PC-3 (cell line): Measurements from ENCODE around the gene RASL10A. TPM values are rescaled to one million over a fixed set of nuclear protein-coding genes. Genes with fewer than 3 reads are reported as not detected.

ENCODE experiments used
- ATAC-seq: fragments of 200-7000 bp; cut with Tn5 transposase; 2 replicates; pipeline ENCODE4 v1.9.1; 2020; ENCODE audit warnings: mild to moderate bottlenecking, moderate library complexity
- BruUV-seq: library from RNA; stranded (reverse); fragments of 400-500 nt; replicated peaks from 2 replicates; lab custom pipeline; 2021; lab: Mats Ljungman, UMichigan
- CTCF ChIA-PET: fragments of 300-600 bp; sonication (Branson Sonifier 250); formaldehyde crosslinking; loops from one replicate; lab custom pipeline; 2022; ENCODE audit warnings: antibody characterized with exemption; lab: Charles Lee
- POLR2A ChIA-PET: fragments of 300-600 bp; sonication (Branson Sonifier 250); formaldehyde crosslinking; loops from one replicate; lab custom pipeline; 2022; ENCODE audit warnings: antibody characterized with exemption; ENCODE audit not compliant: unreplicated experiment; lab: Charles Lee
- DNase-seq: peaks from one replicate; pipeline ENCODE4 v3.0.0-alpha.2; 2015
- H2AFZ ChIP-seq: fragments of 300-600 bp; sonication (generic); 2 replicates; pipeline ENCODE4 v1.6.0; 2016; ENCODE audit warnings: antibody characterized with exemption, low read length
- H3F3A ChIP-seq: fragments of 300-600 bp; sonication (generic); one replicate; pipeline ENCODE4 v1.6.0; 2017; ENCODE audit warnings: antibody characterized with exemption, low read length, control low read depth, mild to moderate bottlenecking; ENCODE audit not compliant: unreplicated experiment
- H3K27ac ChIP-seq: fragments of 300-600 bp; sonication (generic); 2 replicates; pipeline ENCODE4 v1.5.1; 2016; ENCODE audit warnings: mild to moderate bottlenecking, low read length
- H3K27me3 ChIP-seq: fragments of 300-600 bp; sonication (generic); 2 replicates; pipeline ENCODE4 v1.6.1; 2016; ENCODE audit warnings: low read length, mixed read lengths
- H3K36me3 ChIP-seq: fragments of 300-600 bp; sonication (generic); 2 replicates; pipeline ENCODE4 v1.6.1; 2016; ENCODE audit warnings: low read depth, mixed run types, low read length, mixed read lengths
- H3K4me1 ChIP-seq: fragments of 300-600 bp; sonication (generic); 2 replicates; pipeline ENCODE4 v1.5.1; 2016; ENCODE audit warnings: low read length; ENCODE audit not compliant: insufficient read depth
- H3K4me2 ChIP-seq: fragments of 300-600 bp; sonication (generic); 2 replicates; pipeline ENCODE4 v1.6.0; 2016; ENCODE audit warnings: low read length
- H3K4me3 ChIP-seq: fragments of 300-600 bp; sonication (generic); 2 replicates; pipeline ENCODE4 v1.5.1; 2016; ENCODE audit warnings: mild to moderate bottlenecking, low read length, mixed read lengths
- H3K79me2 ChIP-seq: fragments of 300-600 bp; sonication (generic); 2 replicates; pipeline ENCODE4 v1.6.1; 2017; ENCODE audit warnings: low read length, mixed read lengths
- H3K9ac ChIP-seq: fragments of 300-600 bp; sonication (generic); 2 replicates; pipeline ENCODE4 v1.6.0; 2016; ENCODE audit warnings: mild to moderate bottlenecking, low read length
- H3K9me2 ChIP-seq: fragments of 300-600 bp; sonication (generic); replicated peaks from 2 replicates; pipeline ENCODE4 v1.6.1; 2016; ENCODE audit warnings: mixed run types, low read length, mixed read lengths
- H3K9me3 ChIP-seq: fragments of 300-600 bp; sonication (generic); 2 replicates; pipeline ENCODE4 v1.6.1; 2016; ENCODE audit warnings: low read length, mixed read lengths
- H4K20me1 ChIP-seq: fragments of 300-600 bp; sonication (generic); 2 replicates; pipeline ENCODE4 v1.6.1; 2016; ENCODE audit warnings: low read length, mixed read lengths
- CTCF ChIP-seq: fragments of 300-600 bp; sonication (generic); conservative IDR thresholded peaks from 2 replicates; pipeline ENCODE4 v1.5.1; 2017; ENCODE audit warnings: antibody characterized with exemption, low read depth, mild to moderate bottlenecking, low read length
- EZH2 ChIP-seq: fragments of 300-600 bp; sonication (generic); IDR thresholded peaks from one replicate; pipeline ENCODE4 v1.6.1; 2017; ENCODE audit warnings: antibody characterized with exemption, mild to moderate bottlenecking, low read length; ENCODE audit not compliant: unreplicated experiment
- EZH2phosphoT487 ChIP-seq: fragments of 300-600 bp; sonication (generic); IDR thresholded peaks from 2 replicates; pipeline ENCODE4 v1.6.1; 2018; ENCODE audit warnings: mild to moderate bottlenecking, antibody characterized with exemption, low read length, borderline replicate concordance
- intact Hi-C: fragments of 100-400 bp; cut with micrococcal nuclease; formaldehyde crosslinking; loops from 2 replicates; pipeline ENCODE4 v1.9.0; 2023
- total RNA-seq: library from RNA; depleted of rRNA; stranded (reverse); fragments of >200 nt; gene quantifications from 2 replicates; pipeline ENCODE4 v1.2.3, GENCODE V29; 2014

RASL10A gene
- total RNA-seq, 1 experiment from 2014 or later: not detected

GRCh38 chr22:29306835-29307595 lies 8.5 kb downstream of the RASL10A start:
- peaks cover 32% of the 10 kb centered on the region for H3K79me2 ChIP-seq
- ATAC-seq (peak; percentile 44), DNase-seq (peak; percentile 80)
- ChIA-PET POLR2A (interaction anchor here (0.5 to 0.6 kb wide), 3 partner anchors 26 to 65 kb away, joined by 3 to 13 read pairs (median 4); no protein-coding TSS in a partner anchor), CTCF (interaction anchor here (1.0 kb wide), 1 partner anchor 217 kb away, joined by 3 read pairs; no protein-coding TSS in a partner anchor)
- peak overlapping the region; percentile 89 for H3K4me2 ChIP-seq
- peaks cover 37% of the 10 kb centered on the region for H3K4me1 ChIP-seq
- no TSS peak for BruUV-seq
- H3F3A ChIP-seq: no peaks in the 10 kb centered on the region
- intact Hi-C loops: loop anchor here (2.0 to 5.0 kb wide), 2 partner anchors 38 to 40 kb away; partner anchors contain the start of gene EWSR1
- H3K27me3 ChIP-seq: no peaks in the 10 kb centered on the region
- H3K36me3 ChIP-seq: no peaks in the 10 kb centered on the region
- H3K9me2 ChIP-seq: no peaks in the 10 kb centered on the region
- no peaks in the 10 kb centered on the region for H4K20me1 ChIP-seq
- H3K9ac ChIP-seq: peak overlapping the region; percentile 89
- H3K27ac ChIP-seq: peak overlapping the region; percentile 97
- H3K4me3 ChIP-seq: peak overlapping the region; percentile 79
- no peaks in the 10 kb centered on the region for H3K9me3 ChIP-seq
- no peak for TF ChIP-seq CTCF
- TF ChIP-seq EZH2: no peak
- TF ChIP-seq EZH2phosphoT487: no peak
- H2AFZ ChIP-seq: peak overlapping the region; percentile 86

- peak within 1 kb of the TSS; percentile 86 for H2AFZ ChIP-seq
- peak within 1 kb of the TSS; percentile 89 for H3K4me2 ChIP-seq
- POLR2A ChIA-PET: interaction anchor here (0.5 to 0.6 kb wide), 3 partner anchors 25 to 66 kb away, joined by 3 to 13 read pairs (median 4); no protein-coding TSS in a partner anchor
- H3K27ac ChIP-seq: peak within 1 kb of the TSS; percentile 97
- no peaks in the 10 kb centered on the region for H3F3A ChIP-seq
- DNase-seq (peak; percentile 70), ATAC-seq (peak; percentile 53)
- H3K4me1 ChIP-seq: peaks cover 36% of the 10 kb centered on the region
- no peaks in the 10 kb centered on the region for H3K9me2 ChIP-seq
- H3K4me3 ChIP-seq: peak within 1 kb of the TSS; percentile 79
- no peaks in the 10 kb centered on the region for H3K27me3 ChIP-seq
- H3K36me3 ChIP-seq: no peaks in the 10 kb centered on the region
- CTCF ChIA-PET: interaction anchor here (0.6 to 1.0 kb wide), 2 partner anchors 42 to 218 kb away, joined by 3 to 4 read pairs; no protein-coding TSS in a partner anchor
- H3K9ac ChIP-seq: peak within 1 kb of the TSS; percentile 89
- H4K20me1 ChIP-seq: no peaks in the 10 kb centered on the region
- BruUV-seq: no TSS peak
- intact Hi-C loops: loop anchor here (2.0 to 5.0 kb wide), 2 partner anchors 38 to 41 kb away; partner anchors contain the start of gene EWSR1
- TF ChIP-seq CTCF (peak; percentile 49; the same call in 1 of the 2 replicates), EZH2 (no peak), EZH2phosphoT487 (no peak)
- H3K79me2 ChIP-seq: peaks cover 32% of the 10 kb centered on the region
- H3K9me3 ChIP-seq: no peaks in the 10 kb centered on the region
These were observed 9.2 kb downstream of the RASL10A start, which contains the start of gene GAS2L1 for GRCh38 chr22:29306175-29306834. Gene GAS2L1 (plus strand): TSS chr22:29306650. CDS start chr22:29308106, 1,456 bp downstream.
